Spleen (tissue), 11 donors: ENCODE results near the gene SRD5A2. TPM values are rescaled to one million over a fixed set of nuclear protein-coding genes. Genes with fewer than 3 reads are reported as not detected.

Experiments used
- DNase-seq: peaks from one replicate; pipeline ENCODE4 v3.0.0-alpha.2; 2020
- H3K27ac ChIP-seq, 8 donors: fragments of 200-600 bp; sonication (generic) in 7 of 8; 1 replicate in 4 of 8; 2 replicates in 4 of 8; pipeline versions ENCODE4 v1.5.0 to v1.8.0; 2016 to 2021; ENCODE audit warnings: inconsistent platforms in 4 of 8, mild to moderate bottlenecking in 4 of 8, moderate library complexity in 1 of 8
- H3K27me3 ChIP-seq, 7 donors: fragments of 200-600 bp; sonication (generic) in 6 of 7; replicated peaks in 1 of 7; 1 replicate in 4 of 7; 2 replicates in 3 of 7; pipeline versions ENCODE4 v1.5.0 to v1.8.0; 2016 to 2021; ENCODE audit warnings: inconsistent platforms in 3 of 7, mild to moderate bottlenecking in 1 of 7
- H3K36me3 ChIP-seq, 6 donors: fragments of 200-600 bp; sonication (generic) in 5 of 6; 1 replicate in 4 of 6; 2 replicates in 2 of 6; pipeline versions ENCODE4 v1.5.0 to v1.8.0; 2016 to 2021; ENCODE audit warnings: inconsistent platforms in 2 of 6
- H3K4me1 ChIP-seq, 6 donors: fragments of 200-600 bp; sonication (generic) in 5 of 6; 1 replicate in 3 of 6; 2 replicates in 3 of 6; pipeline versions ENCODE4 v1.5.0 to v1.8.0; 2016 to 2021; ENCODE audit warnings: inconsistent platforms in 3 of 6
- H3K4me3 ChIP-seq, 8 donors: fragments of 200-600 bp; sonication (generic) in 7 of 8; 1 replicate in 4 of 8; 2 replicates in 4 of 8; pipeline versions ENCODE4 v1.5.0 to v1.8.0; 2016 to 2021; ENCODE audit warnings: inconsistent platforms in 4 of 8, mild to moderate bottlenecking in 4 of 8, moderate library complexity in 2 of 8
- H3K9me3 ChIP-seq, 8 donors: fragments of 200-600 bp; sonication (generic) in 7 of 8; 1 replicate in 4 of 8; 2 replicates in 4 of 8; pipeline versions ENCODE4 v1.5.0 to v1.8.0; 2016 to 2021; ENCODE audit warnings: inconsistent platforms in 4 of 8
- POLR2A ChIP-seq, 3 donors: fragments of 450-650 bp; IDR thresholded peaks; one replicate each; pipeline ENCODE4 v1.5.1; 2017; ENCODE audit warnings: antibody characterized with exemption in 3 of 3, mild to moderate bottlenecking in 1 of 3
- POLR2AphosphoS5 ChIP-seq, 3 donors: sonication (generic); formaldehyde crosslinking; IDR thresholded peaks; one replicate each; pipeline ENCODE4 v1.5.1; 2017; ENCODE audit warnings: antibody characterized with exemption in 3 of 3
- WGBS, 5 donors: extraction: QIAGEN DNeasy Blood & Tissue Kit in 3 of 5; methylation state at CpG; one replicate each; pipeline versions ENCODE4 v1.1.5 to v1.1.7; 2013 to 2018; 5-methylcytosine and 5-hydroxymethylcytosine counted together
- intact Hi-C: fragments of 100-400 bp; cut with DNase I; formaldehyde crosslinking; loops from one replicate; pipeline ENCODE4 v1.15.0; 2023; ENCODE audit warnings: low total_unique reads
- polyA plus RNA-seq, 3 donors: library from polyadenylated mRNA; stranded (reverse); fragments of 200-250 nt; gene quantifications; one replicate each; pipeline ENCODE4 v1.2.1, GENCODE V29; 2013
- total RNA-seq, 7 donors: library from RNA; depleted of rRNA in 3 of 7; stranded (reverse); fragments of >200 nt in 3 of 7; fragmentation: NEBNext Ultra II Directional in 4 of 7; extraction: Animal tissue kit (Norgen Biotek cat#: 25700) in 4 of 7; gene quantifications; one replicate each; pipeline versions ENCODE4 v1.1.0 to v1.2.1, GENCODE V29; 2016 to 2021
- TF ChIP-seq, protein P1 (sequence below), 11 experiments: fragments of 200-600 bp in 7 of 11; fragments of 450-650 bp in 4 of 11; sonication (generic) in 4 of 11; IDR thresholded peaks in 8 of 11; conservative IDR thresholded peaks in 3 of 11; 1 replicate in 7 of 11; 2 replicates in 4 of 11; pipeline versions ENCODE4 v1.4.0 to v1.8.0; 2016 to 2021; ENCODE audit warnings: antibody characterized with exemption in 11 of 11, inconsistent platforms in 4 of 11, mild to moderate bottlenecking in 1 of 11
- donor health status: healthy with polysubstance abuse.
- donor health status: DM: no; HTN: no; CAD: no; lungs with moderate emphysema.
- donor health status: DM: no; HTN: no; CAD: no.
- donor health status: Bipolar disorder and iron deficiency.
- donor health status: healthy.
- donor health status: DM: no; HTN: no; CAD: no.
- donor health status: DM: yes; HTN: yes; CAD: no.

SRD5A2 gene
- total and polyA plus RNA-seq, 10 donors: 0.02 to 0.06 TPM; not detected in 8

DNA sequence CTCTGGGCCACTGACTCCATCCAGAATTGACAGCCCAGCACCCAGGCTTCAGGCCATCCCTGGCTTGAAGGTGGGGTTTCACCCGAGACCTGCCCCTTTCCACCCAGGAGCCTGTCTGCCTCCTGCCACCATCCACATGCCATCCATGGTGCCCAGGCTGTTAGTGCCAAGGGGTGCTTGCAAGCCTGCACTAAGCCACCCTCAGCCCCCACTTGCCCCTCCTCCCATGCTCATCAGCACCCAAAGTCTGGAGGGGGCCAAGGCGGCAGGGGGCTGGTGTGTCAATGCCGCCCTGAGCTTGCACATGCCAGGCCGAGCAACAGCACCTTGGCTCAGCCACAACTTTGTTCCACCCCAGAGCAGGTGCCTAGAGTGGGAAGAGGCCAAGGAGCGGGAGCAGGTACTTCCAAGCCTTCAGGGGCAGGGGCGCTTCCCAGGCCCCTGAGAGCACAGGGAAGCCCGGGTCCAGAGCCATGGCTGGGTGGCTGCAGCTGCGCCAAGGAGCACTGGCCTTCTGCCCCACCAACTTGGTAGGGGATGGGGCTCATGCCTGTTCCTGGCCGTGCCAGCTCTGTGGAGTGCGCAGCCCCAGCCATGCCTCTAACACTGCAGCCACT is 12.0 kb downstream of the SRD5A2 start:
- H3K27me3 ChIP-seq: peaks cover 0 to 14% (median 0%) of the 10 kb centered on the region in 7 donors
- DNase-seq: no peak
- H3K4me3 ChIP-seq: no peak overlapping the region
- H3K27ac ChIP-seq: no peak overlapping the region
- intact Hi-C loops: no loop called here
- no peaks in the 10 kb centered on the region for H3K36me3 ChIP-seq
- TF ChIP-seq, protein P1, sequence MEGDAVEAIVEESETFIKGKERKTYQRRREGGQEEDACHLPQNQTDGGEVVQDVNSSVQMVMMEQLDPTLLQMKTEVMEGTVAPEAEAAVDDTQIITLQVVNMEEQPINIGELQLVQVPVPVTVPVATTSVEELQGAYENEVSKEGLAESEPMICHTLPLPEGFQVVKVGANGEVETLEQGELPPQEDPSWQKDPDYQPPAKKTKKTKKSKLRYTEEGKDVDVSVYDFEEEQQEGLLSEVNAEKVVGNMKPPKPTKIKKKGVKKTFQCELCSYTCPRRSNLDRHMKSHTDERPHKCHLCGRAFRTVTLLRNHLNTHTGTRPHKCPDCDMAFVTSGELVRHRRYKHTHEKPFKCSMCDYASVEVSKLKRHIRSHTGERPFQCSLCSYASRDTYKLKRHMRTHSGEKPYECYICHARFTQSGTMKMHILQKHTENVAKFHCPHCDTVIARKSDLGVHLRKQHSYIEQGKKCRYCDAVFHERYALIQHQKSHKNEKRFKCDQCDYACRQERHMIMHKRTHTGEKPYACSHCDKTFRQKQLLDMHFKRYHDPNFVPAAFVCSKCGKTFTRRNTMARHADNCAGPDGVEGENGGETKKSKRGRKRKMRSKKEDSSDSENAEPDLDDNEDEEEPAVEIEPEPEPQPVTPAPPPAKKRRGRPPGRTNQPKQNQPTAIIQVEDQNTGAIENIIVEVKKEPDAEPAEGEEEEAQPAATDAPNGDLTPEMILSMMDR (IDR thresholded peaks at IDR 0.05 in 8 of 11, conservative IDR thresholded peaks at IDR 0.05 in 3 of 11): no peak
- no peak for TF ChIP-seq POLR2AphosphoS5 (IDR thresholded peaks at IDR 0.05)
- no peak for TF ChIP-seq POLR2A (IDR thresholded peaks at IDR 0.05)
- H3K9me3 ChIP-seq: peaks cover 0 to 20% (median 11%) of the 10 kb centered on the region in 8 donors
- no peaks in the 10 kb centered on the region for H3K4me1 ChIP-seq
- 79 to 95% (median 90%) methylated on average over 7 to 10 of the region's 10 CpGs for WGBS, 5 donors

DNA sequence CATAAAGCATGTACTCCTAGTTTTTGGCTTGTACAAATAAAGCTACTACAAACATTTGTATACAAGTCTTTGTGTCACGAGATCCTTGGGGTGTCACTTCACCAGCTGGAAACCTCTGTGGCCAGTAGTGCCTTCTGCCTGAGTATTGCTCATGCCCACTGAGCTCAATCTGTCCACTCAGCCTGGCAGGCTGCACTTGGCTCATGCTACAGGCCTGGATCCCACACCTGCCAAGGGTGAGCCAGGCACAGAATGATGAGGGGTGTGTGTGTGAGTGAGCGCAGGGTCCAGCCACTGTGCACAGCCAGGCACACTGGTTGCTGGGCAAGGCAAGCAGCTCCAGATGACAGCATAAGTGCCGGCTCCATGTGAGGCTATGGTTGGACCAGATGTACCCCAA is 13.1 kb downstream of the SRD5A2 start:
- no peaks in the 10 kb centered on the region for H3K4me1 ChIP-seq
- H3K27me3 ChIP-seq: peaks cover 0 to 25% (median 0%) of the 10 kb centered on the region in 7 donors
- H3K9me3 ChIP-seq: peaks cover 0 to 20% (median 11%) of the 10 kb centered on the region in 8 donors
- no peak overlapping the region for H3K27ac ChIP-seq
- no peak for DNase-seq
- H3K36me3 ChIP-seq: no peaks in the 10 kb centered on the region
- no peak overlapping the region for H3K4me3 ChIP-seq
- intact Hi-C loops: no loop called here
- WGBS, 5 donors: 66 to 89% (median 89%) methylated on average over 2 to 3 of the region's 3 CpGs
- TF ChIP-seq POLR2A (IDR thresholded peaks at IDR 0.05) (no peak), POLR2AphosphoS5 (IDR thresholded peaks at IDR 0.05) (no peak)
- TF ChIP-seq, protein P1 (IDR thresholded peaks at IDR 0.05 in 8 of 11, conservative IDR thresholded peaks at IDR 0.05 in 3 of 11): no peak

DNA sequence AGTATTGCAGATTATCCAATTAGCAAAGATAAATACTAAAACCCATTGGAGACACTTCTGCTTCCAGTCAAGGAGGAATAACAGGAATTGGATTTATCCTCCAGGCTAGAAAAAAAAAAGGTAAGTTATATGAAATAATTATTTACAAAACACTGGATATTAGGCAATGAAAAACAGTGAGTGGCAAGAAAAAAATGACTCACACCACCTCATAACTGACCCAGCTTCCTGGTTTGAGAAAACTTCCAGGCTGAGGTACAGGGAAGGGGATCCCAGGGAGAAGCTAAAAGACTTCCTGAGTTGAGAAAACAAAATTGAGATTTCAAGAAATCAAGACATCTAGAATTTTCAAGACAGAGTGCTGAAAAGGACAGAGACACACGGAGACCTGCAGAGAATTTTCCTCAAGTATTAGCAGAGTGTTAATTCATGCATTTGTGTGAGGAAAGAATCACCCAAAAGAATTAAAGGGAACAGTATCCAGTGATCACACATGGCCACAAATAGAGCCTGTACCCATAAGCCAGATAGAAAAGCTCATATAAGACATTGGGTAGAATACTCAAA is 17.4 kb downstream of the SRD5A2 start:
- Histone ChIP-seq H3K4me3 (no peak overlapping the region), H3K36me3 (no peaks in the 10 kb centered on the region), H3K4me1 (no peaks in the 10 kb centered on the region), H3K9me3 (no peaks in the 10 kb centered on the region), H3K27ac (no peak overlapping the region), H3K27me3 (peaks cover 0 to 18% (median 0%) of the 10 kb centered on the region in 7 donors)
- DNase-seq: no peak
- TF ChIP-seq, protein P1 (IDR thresholded peaks at IDR 0.05 in 8 of 11, conservative IDR thresholded peaks at IDR 0.05 in 3 of 11): no peak
- TF ChIP-seq POLR2AphosphoS5 (IDR thresholded peaks at IDR 0.05) (no peak), POLR2A (IDR thresholded peaks at IDR 0.05) (no peak)
- intact Hi-C loops: no loop called here
- 23 to 48% (median 36%) methylated on average over 1 of the region's 1 CpG for WGBS, 5 donors

DNA sequence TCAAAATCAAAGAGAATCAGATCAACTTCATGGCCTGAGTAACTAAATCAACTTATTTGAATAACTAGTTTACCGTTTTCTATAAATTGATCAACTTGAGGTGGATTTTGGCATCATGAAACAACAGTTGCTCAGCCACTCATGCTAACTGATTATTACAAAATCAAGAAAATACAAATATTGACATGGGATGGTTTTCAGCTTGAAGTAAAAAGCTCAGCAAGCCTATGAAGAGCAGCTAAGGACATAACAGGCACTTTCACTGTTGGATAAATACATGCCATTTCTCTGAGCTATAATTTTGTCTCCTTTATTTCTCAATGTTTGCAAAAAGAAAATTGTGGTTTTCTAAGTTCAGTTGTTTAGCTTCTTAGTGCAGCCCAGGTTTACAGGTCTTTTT is 18.9 kb downstream of the SRD5A2 start:
- no peak for TF ChIP-seq POLR2AphosphoS5 (IDR thresholded peaks at IDR 0.05)
- TF ChIP-seq, protein P1 (IDR thresholded peaks at IDR 0.05 in 8 of 11, conservative IDR thresholded peaks at IDR 0.05 in 3 of 11): no peak
- TF ChIP-seq POLR2A (IDR thresholded peaks at IDR 0.05): no peak
- H3K4me1 ChIP-seq: no peaks in the 10 kb centered on the region
- peaks cover 0 to 14% (median 0%) of the 10 kb centered on the region in 7 donors for H3K27me3 ChIP-seq
- DNase-seq: no peak
- H3K36me3 ChIP-seq: no peaks in the 10 kb centered on the region
- intact Hi-C loops: no loop called here
- H3K4me3 ChIP-seq: no peak overlapping the region
- no peak overlapping the region for H3K27ac ChIP-seq
- H3K9me3 ChIP-seq: peaks cover 0 to 5% (median 0%) of the 10 kb centered on the region in 8 donors
- 0 to 65% (median 49%) methylated on average over 1 of the region's 1 CpG for WGBS, 5 donors
